ENCODE results near the gene INO80D. TPM values are rescaled to one million over a fixed set of nuclear protein-coding genes. Genes with fewer than 3 reads are reported as not detected.

INO80D gene
- total and polyA plus RNA-seq, 2 of the 13 experiments (the other 11 are each of a cell fraction or from before 2014, with no cell fraction given) = 7.6 to 7.9 TPM

DNA sequence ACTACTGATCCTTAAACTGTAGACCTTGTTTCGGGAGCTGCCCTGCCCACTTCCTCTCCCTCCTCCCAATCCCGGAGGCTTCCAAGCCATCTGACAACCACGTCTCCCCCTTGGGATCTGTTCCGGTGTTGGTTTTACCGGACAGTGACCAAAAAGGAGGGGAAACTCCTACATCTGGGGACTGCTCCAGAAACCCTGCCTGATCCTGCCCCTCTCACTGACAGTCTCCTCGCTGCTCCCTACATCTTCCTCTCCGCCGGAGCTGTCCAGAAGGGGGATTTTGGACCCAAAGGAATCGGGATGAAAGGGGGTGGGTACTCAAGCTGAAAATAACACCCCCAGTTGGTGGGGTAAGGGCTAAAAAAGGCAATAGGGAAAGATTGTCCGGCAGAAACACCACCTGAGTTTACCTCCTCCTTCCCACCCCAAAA is 1.5 kb downstream of the INO80D start (continued):
- TF ChIP-seq FOXA1 (IDR thresholded peaks at IDR 0.05) = no peak
- peak; percentile 53; the same call in 1 of the 2 replicates for TF ChIP-seq FOXA1 (CRISPR knock-in tag; IDR thresholded peaks at IDR 0.05)
- TF ChIP-seq, protein P1, sequence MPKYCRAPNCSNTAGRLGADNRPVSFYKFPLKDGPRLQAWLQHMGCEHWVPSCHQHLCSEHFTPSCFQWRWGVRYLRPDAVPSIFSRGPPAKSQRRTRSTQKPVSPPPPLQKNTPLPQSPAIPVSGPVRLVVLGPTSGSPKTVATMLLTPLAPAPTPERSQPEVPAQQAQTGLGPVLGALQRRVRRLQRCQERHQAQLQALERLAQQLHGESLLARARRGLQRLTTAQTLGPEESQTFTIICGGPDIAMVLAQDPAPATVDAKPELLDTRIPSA (CRISPR knock-in tag; IDR thresholded peaks at IDR 0.05; ENCODE audit: borderline replicate concordance) = no peak
- no peak for TF ChIP-seq BORCS8-MEF2B (CRISPR knock-in tag; IDR thresholded peaks at IDR 0.05)
- TF ChIP-seq PAX8 (CRISPR knock-in tag; IDR thresholded peaks at IDR 0.05; ENCODE audit: borderline replicate concordance) = no peak
- TF ChIP-seq, protein P2, sequence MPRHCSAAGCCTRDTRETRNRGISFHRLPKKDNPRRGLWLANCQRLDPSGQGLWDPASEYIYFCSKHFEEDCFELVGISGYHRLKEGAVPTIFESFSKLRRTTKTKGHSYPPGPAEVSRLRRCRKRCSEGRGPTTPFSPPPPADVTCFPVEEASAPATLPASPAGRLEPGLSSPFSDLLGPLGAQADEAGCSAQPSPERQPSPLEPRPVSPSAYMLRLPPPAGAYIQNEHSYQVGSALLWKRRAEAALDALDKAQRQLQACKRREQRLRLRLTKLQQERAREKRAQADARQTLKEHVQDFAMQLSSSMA (CRISPR knock-in tag; IDR thresholded peaks at IDR 0.05) = 0 out of 2 replicates have a peak, but pooled peaks have one; percentile 26
- peak; percentile 16; the same call in 1 of the 2 replicates for TF ChIP-seq STAG1 (CRISPR knock-in tag; IDR thresholded peaks at IDR 0.05)
- TF ChIP-seq POGZ (CRISPR knock-in tag; IDR thresholded peaks at IDR 0.05) = no peak
- TF ChIP-seq, protein P3, sequence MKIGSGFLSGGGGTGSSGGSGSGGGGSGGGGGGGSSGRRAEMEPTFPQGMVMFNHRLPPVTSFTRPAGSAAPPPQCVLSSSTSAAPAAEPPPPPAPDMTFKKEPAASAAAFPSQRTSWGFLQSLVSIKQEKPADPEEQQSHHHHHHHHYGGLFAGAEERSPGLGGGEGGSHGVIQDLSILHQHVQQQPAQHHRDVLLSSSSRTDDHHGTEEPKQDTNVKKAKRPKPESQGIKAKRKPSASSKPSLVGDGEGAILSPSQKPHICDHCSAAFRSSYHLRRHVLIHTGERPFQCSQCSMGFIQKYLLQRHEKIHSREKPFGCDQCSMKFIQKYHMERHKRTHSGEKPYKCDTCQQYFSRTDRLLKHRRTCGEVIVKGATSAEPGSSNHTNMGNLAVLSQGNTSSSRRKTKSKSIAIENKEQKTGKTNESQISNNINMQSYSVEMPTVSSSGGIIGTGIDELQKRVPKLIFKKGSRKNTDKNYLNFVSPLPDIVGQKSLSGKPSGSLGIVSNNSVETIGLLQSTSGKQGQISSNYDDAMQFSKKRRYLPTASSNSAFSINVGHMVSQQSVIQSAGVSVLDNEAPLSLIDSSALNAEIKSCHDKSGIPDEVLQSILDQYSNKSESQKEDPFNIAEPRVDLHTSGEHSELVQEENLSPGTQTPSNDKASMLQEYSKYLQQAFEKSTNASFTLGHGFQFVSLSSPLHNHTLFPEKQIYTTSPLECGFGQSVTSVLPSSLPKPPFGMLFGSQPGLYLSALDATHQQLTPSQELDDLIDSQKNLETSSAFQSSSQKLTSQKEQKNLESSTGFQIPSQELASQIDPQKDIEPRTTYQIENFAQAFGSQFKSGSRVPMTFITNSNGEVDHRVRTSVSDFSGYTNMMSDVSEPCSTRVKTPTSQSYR (CRISPR knock-in tag; IDR thresholded peaks at IDR 0.05; ENCODE audit: borderline replicate concordance) = no peak
- TF ChIP-seq, protein P4, sequence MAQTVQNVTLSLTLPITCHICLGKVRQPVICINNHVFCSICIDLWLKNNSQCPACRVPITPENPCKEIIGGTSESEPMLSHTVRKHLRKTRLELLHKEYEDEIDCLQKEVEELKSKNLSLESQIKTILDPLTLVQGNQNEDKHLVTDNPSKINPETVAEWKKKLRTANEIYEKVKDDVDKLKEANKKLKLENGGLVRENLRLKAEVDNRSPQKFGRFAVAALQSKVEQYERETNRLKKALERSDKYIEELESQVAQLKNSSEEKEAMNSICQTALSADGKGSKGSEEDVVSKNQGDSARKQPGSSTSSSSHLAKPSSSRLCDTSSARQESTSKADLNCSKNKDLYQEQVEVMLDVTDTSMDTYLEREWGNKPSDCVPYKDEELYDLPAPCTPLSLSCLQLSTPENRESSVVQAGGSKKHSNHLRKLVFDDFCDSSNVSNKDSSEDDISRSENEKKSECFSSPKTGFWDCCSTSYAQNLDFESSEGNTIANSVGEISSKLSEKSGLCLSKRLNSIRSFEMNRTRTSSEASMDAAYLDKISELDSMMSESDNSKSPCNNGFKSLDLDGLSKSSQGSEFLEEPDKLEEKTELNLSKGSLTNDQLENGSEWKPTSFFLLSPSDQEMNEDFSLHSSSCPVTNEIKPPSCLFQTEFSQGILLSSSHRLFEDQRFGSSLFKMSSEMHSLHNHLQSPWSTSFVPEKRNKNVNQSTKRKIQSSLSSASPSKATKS (CRISPR knock-in tag; IDR thresholded peaks at IDR 0.05) = no peak
- no peak for TF ChIP-seq ZC3H4 (CRISPR knock-in tag; IDR thresholded peaks at IDR 0.05; ENCODE audit: borderline replicate concordance)
- no peak for TF ChIP-seq MAZ (IDR thresholded peaks at IDR 0.05; ENCODE audit: borderline replicate concordance, low read depth, low read length)
- peak; percentile 34; the same call in 1 of the 2 replicates for TF ChIP-seq MAZ (CRISPR knock-in tag; IDR thresholded peaks at IDR 0.05; ENCODE audit: low read depth)
- peak; percentile 19; the same call in 1 of the 2 replicates for TF ChIP-seq ZSCAN21 (CRISPR knock-in tag; IDR thresholded peaks at IDR 0.05; ENCODE audit: borderline replicate concordance)
- no peak for TF ChIP-seq ZNF382 (CRISPR knock-in tag; IDR thresholded peaks at IDR 0.05; ENCODE audit: borderline replicate concordance)
- no peak for TF ChIP-seq CHCHD3 (CRISPR knock-in tag; IDR thresholded peaks at IDR 0.05)
- TF ChIP-seq, protein P5, sequence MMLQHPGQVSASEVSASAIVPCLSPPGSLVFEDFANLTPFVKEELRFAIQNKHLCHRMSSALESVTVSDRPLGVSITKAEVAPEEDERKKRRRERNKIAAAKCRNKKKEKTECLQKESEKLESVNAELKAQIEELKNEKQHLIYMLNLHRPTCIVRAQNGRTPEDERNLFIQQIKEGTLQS (CRISPR knock-in tag; IDR thresholded peaks at IDR 0.05) = no peak
- TF ChIP-seq, protein P6, sequence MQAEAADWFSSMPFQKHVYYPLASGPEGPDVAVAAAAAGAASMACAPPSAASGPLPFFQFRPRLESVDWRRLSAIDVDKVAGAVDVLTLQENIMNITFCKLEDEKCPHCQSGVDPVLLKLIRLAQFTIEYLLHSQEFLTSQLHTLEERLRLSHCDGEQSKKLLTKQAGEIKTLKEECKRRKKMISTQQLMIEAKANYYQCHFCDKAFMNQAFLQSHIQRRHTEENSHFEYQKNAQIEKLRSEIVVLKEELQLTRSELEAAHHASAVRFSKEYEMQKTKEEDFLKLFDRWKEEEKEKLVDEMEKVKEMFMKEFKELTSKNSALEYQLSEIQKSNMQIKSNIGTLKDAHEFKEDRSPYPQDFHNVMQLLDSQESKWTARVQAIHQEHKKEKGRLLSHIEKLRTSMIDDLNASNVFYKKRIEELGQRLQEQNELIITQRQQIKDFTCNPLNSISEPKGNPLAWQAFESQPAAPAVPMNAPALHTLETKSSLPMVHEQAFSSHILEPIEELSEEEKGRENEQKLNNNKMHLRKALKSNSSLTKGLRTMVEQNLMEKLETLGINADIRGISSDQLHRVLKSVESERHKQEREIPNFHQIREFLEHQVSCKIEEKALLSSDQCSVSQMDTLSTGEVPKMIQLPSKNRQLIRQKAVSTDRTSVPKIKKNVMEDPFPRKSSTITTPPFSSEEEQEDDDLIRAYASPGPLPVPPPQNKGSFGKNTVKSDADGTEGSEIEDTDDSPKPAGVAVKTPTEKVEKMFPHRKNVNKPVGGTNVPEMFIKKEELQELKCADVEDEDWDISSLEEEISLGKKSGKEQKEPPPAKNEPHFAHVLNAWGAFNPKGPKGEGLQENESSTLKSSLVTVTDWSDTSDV (CRISPR knock-in tag; IDR thresholded peaks at IDR 0.05) = no peak
- TF ChIP-seq SRSF9 (IDR thresholded peaks at IDR 0.05; ENCODE audit: borderline replicate concordance, insufficient read depth, low read depth, low read length, poor library complexity, severe bottlenecking) = no peak
- no peak for TF ChIP-seq ZNF460 (CRISPR knock-in tag; IDR thresholded peaks at IDR 0.05; ENCODE audit: borderline replicate concordance)

Data from HepG2 (cell line).